Right lung (tissue), 5 donors: Measurements from ENCODE around the gene NISCH. TPM values are rescaled to one million over a fixed set of nuclear protein-coding genes. Genes with fewer than 3 reads are reported as not detected.

Experiments used
- DNase-seq, 2 donors: peaks; one replicate each; pipeline ENCODE4 v3.0.0-alpha.2; 2013
- polyA plus RNA-seq, 5 donors: library from polyadenylated mRNA; unstranded; fragments of 120-200 nt; gene quantifications; one replicate each; pipeline versions ENCODE4 v1.2.1 to v1.2.3, GENCODE V29; 2013; ENCODE audit warnings: inconsistent platforms in 1 of 5, low replicate concordance in 1 of 5; ENCODE audit not compliant: insufficient read length in 5 of 5, insufficient read depth in 1 of 5

The NISCH gene
- polyA plus RNA-seq, 5 donors, result 116 to 175 (median 146) TPM

GRCh38 chr3:52488746-52489145, 33.3 kb downstream of the NISCH start:
- no peak for DNase-seq

GRCh38 chr3:52489453-52489852, 34.0 kb downstream of the NISCH start:
- no peak for DNase-seq

- no peak for DNase-seq
These were observed 34.9 kb downstream of the NISCH start for GRCh38 chr3:52490035-52490938.

- DNase-seq, result no peak
These were observed 35.6 kb downstream of the NISCH start for GRCh38 chr3:52490939-52491526.

- no peak for DNase-seq
These were observed 36.7 kb downstream of the NISCH start for GRCh38 chr3:52492059-52492458.

- DNase-seq, result no peak
These were observed 38.0 kb downstream of the NISCH start for GRCh38 chr3:52493232-52494017.

GRCh38 chr3:52494445-52494844, 39.0 kb downstream of the NISCH start:
- no peak for DNase-seq

GRCh38 chr3:52494886-52495495, 39.6 kb downstream of the NISCH start, which contains the start of gene STAB1:
STAB1 (plus strand) TSS chr3:52495338; CDS start chr3:52495414, 76 bp downstream.
- DNase-seq, result peak in 1 of 2 donors; percentile 27

GRCh38 chr3:52495777-52496602, 40.6 kb downstream of the NISCH start:
- DNase-seq, result no peak

GRCh38 chr3:52498137-52499054, 43.0 kb downstream of the NISCH start:
- DNase-seq, result no peak

- DNase-seq, result no peak
These were observed 45.6 kb downstream of the NISCH start for GRCh38 chr3:52501046-52501445.

GRCh38 chr3:52502001-52502400, 46.6 kb downstream of the NISCH start:
- no peak for DNase-seq

- no peak for DNase-seq
These were observed 47.5 kb downstream of the NISCH start for GRCh38 chr3:52502808-52503350.

GRCh38 chr3:52503788-52504424, 48.5 kb downstream of the NISCH start:
- no peak for DNase-seq

GRCh38 chr3:52504977-52505376, 49.6 kb downstream of the NISCH start:
- DNase-seq, result no peak

GRCh38 chr3:52506266-52506966, 51.0 kb downstream of the NISCH start:
- DNase-seq, result no peak

GRCh38 chr3:52507359-52507758, 52.0 kb downstream of the NISCH start:
- no peak for DNase-seq

GRCh38 chr3:52509753-52510328, 54.4 kb downstream of the NISCH start:
- no peak for DNase-seq
